ENCODE measurements around the gene EZH2. TPM values are rescaled to one million over a fixed set of nuclear protein-coding genes. Genes with fewer than 3 reads are reported as not detected.

The EZH2 gene
- total and polyA plus RNA-seq, 4 donors, result 0.75 to 4.1 (median 1.3) TPM

- Histone ChIP-seq H3K4me3 (ENCODE audit: low read length in 2 of 2) (no peak overlapping the region), H3K9me3 (ENCODE audit: control insufficient read depth, low read length) (no peaks in the 10 kb centered on the region), H3K27me3 (ENCODE audit: control insufficient read depth in 1 of 2, insufficient read depth in 2 of 2, low read length in 1 of 2) (no peaks in the 10 kb centered on the region), H3K4me1 (ENCODE audit: control insufficient read depth in 1 of 2, insufficient read depth in 2 of 2, low read length in 2 of 2) (no peaks in the 10 kb centered on the region), H3K27ac (ENCODE audit: low read depth in 1 of 2, low read length in 2 of 2) (no peak overlapping the region), H3K36me3 (ENCODE audit: control insufficient read depth in 1 of 2, insufficient read depth in 2 of 2, low read length in 1 of 2) (no peaks in the 10 kb centered on the region)
- intact Hi-C loops (cut with DNase I), result no loop called here
- no peak for DNase-seq
- ATAC-seq (ENCODE audit: low FRiP score), result no peak
- 94 to 96% methylated on average over 4 of the region's 4 CpGs for WGBS, 2 donors
These were observed 48.2 kb downstream of the EZH2 start for GRCh38 chr7:148835854-148836253.

GRCh38 chr7:148834605-148835004 is 49.5 kb downstream of the EZH2 start:
- WGBS, 2 donors, result 88 to 97% methylated on average over 2 of the region's 2 CpGs
- ATAC-seq (ENCODE audit: low FRiP score) (no peak), DNase-seq (no peak)
- H3K4me1 ChIP-seq (ENCODE audit: control insufficient read depth in 1 of 2, insufficient read depth in 2 of 2, low read length in 2 of 2), result no peaks in the 10 kb centered on the region
- H3K27ac ChIP-seq (ENCODE audit: low read depth in 1 of 2, low read length in 2 of 2), result no peak overlapping the region
- no peak overlapping the region for H3K4me3 ChIP-seq (ENCODE audit: low read length in 2 of 2)
- no peaks in the 10 kb centered on the region for H3K27me3 ChIP-seq (ENCODE audit: control insufficient read depth in 1 of 2, insufficient read depth in 2 of 2, low read length in 1 of 2)
- H3K36me3 ChIP-seq (ENCODE audit: control insufficient read depth in 1 of 2, insufficient read depth in 2 of 2, low read length in 1 of 2), result no peaks in the 10 kb centered on the region
- intact Hi-C loops (cut with DNase I), result no loop called here
- no peaks in the 10 kb centered on the region for H3K9me3 ChIP-seq (ENCODE audit: control insufficient read depth, low read length)

GRCh38 chr7:148831782-148832181 is 52.3 kb downstream of the EZH2 start:
- ATAC-seq (ENCODE audit: low FRiP score), result no peak
- Histone ChIP-seq H3K9me3 (ENCODE audit: control insufficient read depth, low read length) (no peaks in the 10 kb centered on the region), H3K4me1 (ENCODE audit: control insufficient read depth in 1 of 2, insufficient read depth in 2 of 2, low read length in 2 of 2) (no peaks in the 10 kb centered on the region), H3K27ac (ENCODE audit: low read depth in 1 of 2, low read length in 2 of 2) (no peak overlapping the region), H3K27me3 (ENCODE audit: control insufficient read depth in 1 of 2, insufficient read depth in 2 of 2, low read length in 1 of 2) (no peaks in the 10 kb centered on the region), H3K36me3 (ENCODE audit: control insufficient read depth in 1 of 2, insufficient read depth in 2 of 2, low read length in 1 of 2) (no peaks in the 10 kb centered on the region), H3K4me3 (ENCODE audit: low read length in 2 of 2) (no peak overlapping the region)
- intact Hi-C loops (cut with DNase I), result no loop called here
- 96 to 97% methylated on average over 2 of the region's 2 CpGs for WGBS, 2 donors
- no peak for DNase-seq

- H3K4me3 ChIP-seq (ENCODE audit: low read length in 2 of 2), result no peak overlapping the region
- no peaks in the 10 kb centered on the region for H3K4me1 ChIP-seq (ENCODE audit: control insufficient read depth in 1 of 2, insufficient read depth in 2 of 2, low read length in 2 of 2)
- no peak overlapping the region for H3K27ac ChIP-seq (ENCODE audit: low read depth in 1 of 2, low read length in 2 of 2)
- ATAC-seq (ENCODE audit: low FRiP score), result no peak
- no peaks in the 10 kb centered on the region for H3K9me3 ChIP-seq (ENCODE audit: control insufficient read depth, low read length)
- no peaks in the 10 kb centered on the region for H3K36me3 ChIP-seq (ENCODE audit: control insufficient read depth in 1 of 2, insufficient read depth in 2 of 2, low read length in 1 of 2)
- 93 to 94% methylated on average over 5 of the region's 5 CpGs for WGBS, 2 donors
- intact Hi-C loops (cut with DNase I), result no loop called here
- H3K27me3 ChIP-seq (ENCODE audit: control insufficient read depth in 1 of 2, insufficient read depth in 2 of 2, low read length in 1 of 2), result no peaks in the 10 kb centered on the region
- no peak for DNase-seq
These were observed 53.0 kb downstream of the EZH2 start for GRCh38 chr7:148830897-148831692.

GRCh38 chr7:148828965-148829364 is 55.1 kb downstream of the EZH2 start:
- intact Hi-C loops (cut with DNase I), result no loop called here
- no peak for ATAC-seq (ENCODE audit: low FRiP score)
- WGBS, 2 donors, result 99 to 100% methylated on average over 1 of the region's 1 CpG

GRCh38 chr7:148825338-148825737 is 58.8 kb downstream of the EZH2 start:
- Histone ChIP-seq H3K4me3 (ENCODE audit: low read length in 2 of 2) (no peak overlapping the region), H3K36me3 (ENCODE audit: control insufficient read depth in 1 of 2, insufficient read depth in 2 of 2, low read length in 1 of 2) (no peaks in the 10 kb centered on the region), H3K27ac (ENCODE audit: low read depth in 1 of 2, low read length in 2 of 2) (no peak overlapping the region), H3K4me1 (ENCODE audit: control insufficient read depth in 1 of 2, insufficient read depth in 2 of 2, low read length in 2 of 2) (no peaks in the 10 kb centered on the region), H3K27me3 (ENCODE audit: control insufficient read depth in 1 of 2, insufficient read depth in 2 of 2, low read length in 1 of 2) (no peaks in the 10 kb centered on the region), H3K9me3 (ENCODE audit: control insufficient read depth, low read length) (no peaks in the 10 kb centered on the region)
- intact Hi-C loops (cut with DNase I), result no loop called here
- 36 to 52% methylated on average over 5 of the region's 5 CpGs for WGBS, 2 donors
- ATAC-seq (ENCODE audit: low FRiP score), result no peak
- DNase-seq, result no peak

More at GRCh38 chr7:148828965-148829364, 55.1 kb downstream of the EZH2 start:
- no peak for DNase-seq
- no peak overlapping the region for H3K27ac ChIP-seq (ENCODE audit: low read depth in 1 of 2, low read length in 2 of 2)
- no peak overlapping the region for H3K4me3 ChIP-seq (ENCODE audit: low read length in 2 of 2)
- H3K9me3 ChIP-seq (ENCODE audit: control insufficient read depth, low read length), result no peaks in the 10 kb centered on the region
- H3K27me3 ChIP-seq (ENCODE audit: control insufficient read depth in 1 of 2, insufficient read depth in 2 of 2, low read length in 1 of 2), result no peaks in the 10 kb centered on the region
- no peaks in the 10 kb centered on the region for H3K36me3 ChIP-seq (ENCODE audit: control insufficient read depth in 1 of 2, insufficient read depth in 2 of 2, low read length in 1 of 2)
- no peaks in the 10 kb centered on the region for H3K4me1 ChIP-seq (ENCODE audit: control insufficient read depth in 1 of 2, insufficient read depth in 2 of 2, low read length in 2 of 2)

- no peaks in the 10 kb centered on the region for H3K4me1 ChIP-seq (ENCODE audit: control insufficient read depth in 1 of 2, insufficient read depth in 2 of 2, low read length in 2 of 2)
- intact Hi-C loops (cut with DNase I), result no loop called here
- H3K4me3 ChIP-seq (ENCODE audit: low read length in 2 of 2), result no peak overlapping the region
- no peaks in the 10 kb centered on the region for H3K27me3 ChIP-seq (ENCODE audit: control insufficient read depth in 1 of 2, insufficient read depth in 2 of 2, low read length in 1 of 2)
- ATAC-seq (ENCODE audit: low FRiP score), result no peak
- no peaks in the 10 kb centered on the region for H3K9me3 ChIP-seq (ENCODE audit: control insufficient read depth, low read length)
- no peak overlapping the region for H3K27ac ChIP-seq (ENCODE audit: low read depth in 1 of 2, low read length in 2 of 2)
- WGBS, 2 donors, result 94 to 96% methylated on average over 2 of the region's 2 CpGs
- no peaks in the 10 kb centered on the region for H3K36me3 ChIP-seq (ENCODE audit: control insufficient read depth in 1 of 2, insufficient read depth in 2 of 2, low read length in 1 of 2)
- no peak for DNase-seq
These were observed 59.2 kb downstream of the EZH2 start for GRCh38 chr7:148824864-148825263.

- H3K36me3 ChIP-seq (ENCODE audit: control insufficient read depth in 1 of 2, insufficient read depth in 2 of 2, low read length in 1 of 2), result no peaks in the 10 kb centered on the region
- H3K27ac ChIP-seq (ENCODE audit: low read depth in 1 of 2, low read length in 2 of 2), result no peak overlapping the region
- H3K4me1 ChIP-seq (ENCODE audit: control insufficient read depth in 1 of 2, insufficient read depth in 2 of 2, low read length in 2 of 2), result no peaks in the 10 kb centered on the region
- no peak overlapping the region for H3K4me3 ChIP-seq (ENCODE audit: low read length in 2 of 2)
- ATAC-seq (ENCODE audit: low FRiP score) (no peak), DNase-seq (no peak)
- WGBS, 2 donors, result 96% methylated on average over 2 of the region's 2 CpGs
- intact Hi-C loops (cut with DNase I), result no loop called here
- H3K27me3 ChIP-seq (ENCODE audit: control insufficient read depth in 1 of 2, insufficient read depth in 2 of 2, low read length in 1 of 2), result no peaks in the 10 kb centered on the region
- H3K9me3 ChIP-seq (ENCODE audit: control insufficient read depth, low read length), result no peaks in the 10 kb centered on the region
These were observed 62.7 kb downstream of the EZH2 start for GRCh38 chr7:148821422-148821821.

- no peaks in the 10 kb centered on the region for H3K9me3 ChIP-seq (ENCODE audit: control insufficient read depth, low read length)
- DNase-seq (no peak), ATAC-seq (ENCODE audit: low FRiP score) (no peak)
- no peaks in the 10 kb centered on the region for H3K4me1 ChIP-seq (ENCODE audit: control insufficient read depth in 1 of 2, insufficient read depth in 2 of 2, low read length in 2 of 2)
- H3K4me3 ChIP-seq (ENCODE audit: low read length in 2 of 2), result no peak overlapping the region
- H3K27ac ChIP-seq (ENCODE audit: low read depth in 1 of 2, low read length in 2 of 2), result no peak overlapping the region
- H3K27me3 ChIP-seq (ENCODE audit: control insufficient read depth in 1 of 2, insufficient read depth in 2 of 2, low read length in 1 of 2), result no peaks in the 10 kb centered on the region
- no peaks in the 10 kb centered on the region for H3K36me3 ChIP-seq (ENCODE audit: control insufficient read depth in 1 of 2, insufficient read depth in 2 of 2, low read length in 1 of 2)
- WGBS, 2 donors, result 84% methylated on average over 6 of the region's 6 CpGs
- intact Hi-C loops (cut with DNase I), result no loop called here
These were observed 64.3 kb downstream of the EZH2 start for GRCh38 chr7:148819697-148820360.
